NCI-H128 (cell line): ENCODE measurements around the gene RHOF.
"Not testable (repeated sequence)": the region's sequence is repeated elsewhere in the genome, so short reads cannot be mapped to it uniquely, and the experiment has no call there.

Source experiments
- DNase-seq: peaks from one replicate; lab custom pipeline; 2025; ENCODE audit not compliant: unreplicated experiment; lab: John Stamatoyannopoulos, UW

The RHOF gene

GRCh38 chr12:121793838-121794533 lies 498 bp upstream of the RHOF start:
- peak; percentile 64 for DNase-seq

DNA sequence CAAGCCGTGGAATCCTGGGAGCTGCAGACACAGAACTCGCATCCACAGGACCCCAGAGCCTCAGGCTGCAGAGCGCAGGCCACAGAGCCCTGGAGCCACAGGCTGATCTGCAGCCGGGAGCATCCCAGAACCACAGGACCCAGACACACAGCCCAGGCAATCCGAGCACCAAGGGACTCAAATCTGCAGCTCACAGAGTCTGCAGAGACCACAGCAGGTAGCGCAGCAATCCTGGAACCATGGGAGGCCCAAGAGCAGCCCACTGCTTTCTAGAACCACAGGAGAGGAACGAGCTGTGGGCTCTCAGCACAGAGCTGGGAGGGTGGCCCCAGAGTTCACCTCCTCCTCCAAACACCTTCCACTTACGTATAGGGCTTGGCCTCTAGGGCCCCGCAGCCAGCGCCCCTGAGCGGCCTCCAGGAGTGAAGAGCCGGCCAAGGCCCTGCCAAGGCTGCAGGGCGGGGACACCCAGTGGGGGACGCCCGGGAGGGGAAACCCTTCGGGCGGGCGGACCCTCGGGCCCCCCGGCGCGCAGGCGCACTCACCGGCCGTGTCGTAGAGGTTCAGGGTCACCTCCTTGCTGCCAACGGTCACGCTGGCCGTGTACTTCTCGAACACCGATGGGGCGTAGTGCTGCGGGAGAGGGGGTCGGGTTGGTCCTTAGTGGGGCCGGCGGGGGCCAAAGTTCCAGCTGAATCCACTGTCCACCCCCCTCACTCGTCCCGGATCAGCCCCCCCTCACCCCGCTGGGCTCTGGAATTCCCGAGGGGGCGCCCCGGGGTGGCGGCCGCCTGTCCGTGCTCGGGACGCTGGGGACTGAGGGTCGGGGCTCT lies 665 bp downstream of the RHOF start:
- no peak for DNase-seq

GRCh38 chr12:121791671-121792551 lies 1.6 kb downstream of the RHOF start:
- no peak for DNase-seq

DNA sequence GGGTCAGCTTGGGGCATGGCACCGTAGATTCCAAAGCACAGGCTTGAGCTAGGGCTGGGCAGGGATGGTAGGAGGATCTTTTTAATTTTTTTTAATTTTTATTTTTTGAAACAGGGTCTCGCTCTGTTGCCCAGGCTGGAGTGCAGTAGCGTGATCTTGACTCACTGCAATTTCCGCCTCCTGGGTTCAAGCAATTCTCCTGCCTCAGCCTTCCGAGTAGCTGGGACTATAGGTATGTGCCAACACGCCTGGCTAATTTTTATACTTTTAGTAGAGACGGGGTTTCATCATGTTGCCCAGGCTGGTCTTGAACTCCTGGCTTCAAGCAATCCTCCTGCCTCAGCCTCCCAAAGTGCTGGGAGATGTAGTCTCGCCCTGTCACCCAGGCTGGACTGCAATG lies 2.7 kb downstream of the RHOF start:
- not testable (repeated sequence) for DNase-seq

DNA sequence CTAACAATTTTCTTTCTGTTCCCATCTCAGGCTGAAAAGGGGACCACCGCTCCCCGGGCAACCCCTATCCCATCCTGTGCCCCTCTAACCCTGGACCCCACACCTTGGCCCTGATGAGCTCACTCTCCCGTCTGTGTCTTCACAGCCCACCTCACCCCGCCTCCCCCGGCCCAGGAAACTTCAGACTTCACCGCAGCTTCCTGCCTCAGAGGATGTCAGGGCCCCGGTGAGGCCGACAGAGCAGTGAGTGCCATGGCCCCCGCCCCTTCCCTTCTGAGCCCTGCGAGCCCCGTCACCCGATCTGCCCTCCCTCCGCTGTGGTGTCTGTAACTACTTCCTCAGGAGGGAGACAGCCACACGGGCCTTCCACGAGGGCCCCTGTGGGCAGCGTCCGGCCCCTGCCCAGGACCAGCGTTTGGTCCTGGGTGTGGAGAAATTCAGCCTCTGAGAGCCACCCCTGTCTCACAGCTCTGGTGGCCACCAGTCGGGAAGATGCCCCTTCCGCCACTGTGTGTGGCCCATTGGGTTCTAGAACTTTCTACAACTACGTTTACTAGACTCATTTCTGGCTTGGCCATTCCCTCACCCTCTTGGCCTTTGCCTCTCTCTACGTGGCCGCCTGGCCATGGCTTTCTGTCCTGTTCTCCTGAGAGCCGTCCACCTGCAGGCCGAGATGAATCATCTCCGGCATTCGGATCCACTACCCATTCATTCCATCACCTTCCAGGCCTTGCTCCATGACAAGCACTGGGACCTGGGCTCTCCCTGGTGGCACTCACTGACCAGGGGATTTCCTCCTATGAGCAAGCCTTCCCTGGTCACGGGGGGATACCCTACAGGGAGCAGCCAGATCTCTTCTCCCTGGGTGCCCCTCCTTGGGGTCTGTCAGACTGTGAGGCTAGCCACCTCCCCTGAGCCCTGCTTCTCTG lies 3.4 kb downstream of the RHOF start:
- DNase-seq = no peak

GRCh38 chr12:121789233-121789781 lies 4.2 kb downstream of the RHOF start:
- no peak for DNase-seq

GRCh38 chr12:121788176-121788818 lies 5.2 kb downstream of the RHOF start:
- no peak for DNase-seq

- no peak for DNase-seq
Observed at GRCh38 chr12:121787063-121788025, 6.1 kb downstream of the RHOF start.

DNA sequence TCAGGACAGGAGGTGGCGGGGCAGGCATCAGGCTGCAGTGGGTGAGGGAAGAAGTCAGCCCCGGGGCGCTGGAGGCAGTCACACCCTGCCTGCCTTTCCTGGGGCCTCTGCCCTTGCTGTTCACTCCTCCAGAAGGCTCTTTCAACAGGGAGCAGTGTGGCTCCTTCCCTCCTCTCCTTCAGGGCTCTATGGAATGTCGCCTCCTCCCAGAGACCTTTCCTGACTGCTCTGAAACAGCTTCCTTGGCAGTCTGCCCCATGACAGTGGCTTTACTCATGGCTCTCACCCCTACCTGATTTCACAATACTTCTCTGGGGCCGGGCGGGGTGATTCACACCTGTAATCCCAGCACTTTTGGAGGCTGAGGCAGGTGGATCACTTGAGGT lies 7.1 kb downstream of the RHOF start:
- DNase-seq = no peak

- no peak for DNase-seq
Observed at GRCh38 chr12:121784460-121784859, 9.0 kb downstream of the RHOF start.

- DNase-seq = no peak
Observed at GRCh38 chr12:121783766-121784165, 9.7 kb downstream of the RHOF start.

DNA sequence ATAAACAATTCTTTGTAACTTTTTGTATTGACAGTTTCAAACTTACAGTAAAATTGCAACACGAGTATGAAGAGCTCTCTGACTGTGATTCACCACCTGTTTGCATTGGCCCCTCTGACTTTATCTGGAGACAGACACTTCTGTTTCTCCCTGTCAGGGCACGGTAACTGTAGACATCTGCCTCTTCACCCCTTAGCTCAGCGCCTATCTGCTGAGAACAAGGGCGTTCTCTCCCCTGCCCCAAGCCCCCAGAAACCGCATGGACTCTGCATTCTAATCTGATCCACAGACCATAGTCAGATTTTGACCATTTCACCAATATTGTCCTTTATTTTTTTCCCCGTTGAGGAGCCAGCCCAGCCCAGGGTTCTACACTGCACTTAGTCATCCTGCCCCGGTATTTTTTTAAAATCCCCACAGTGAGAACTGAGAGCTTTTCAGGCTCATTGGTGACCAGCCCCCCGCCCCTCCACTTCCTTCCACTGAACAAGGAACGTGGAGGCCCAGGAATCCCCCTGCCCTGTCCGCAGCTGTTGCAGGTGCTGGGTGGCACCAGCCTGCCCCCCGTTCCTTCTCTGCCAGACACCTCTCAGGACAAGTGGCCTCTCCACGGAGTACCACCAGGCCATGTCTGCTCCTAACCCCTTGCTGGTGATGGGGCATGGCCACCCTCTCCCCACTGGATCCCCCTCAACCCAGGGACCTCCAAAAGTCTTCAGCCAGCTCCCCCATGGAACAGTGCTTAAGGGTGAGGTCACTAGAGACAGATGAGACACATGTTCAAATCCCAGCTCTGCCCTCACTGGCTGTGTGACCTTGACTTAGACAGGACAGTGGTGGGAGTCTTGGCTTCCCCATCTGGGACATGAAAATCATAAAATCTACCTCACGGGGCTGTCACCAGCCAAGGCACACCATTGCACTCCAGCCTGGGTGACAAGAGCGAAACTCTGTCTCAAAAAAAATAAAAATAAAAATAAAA lies 11.2 kb downstream of the RHOF start:
- no peak for DNase-seq

- DNase-seq = no peak
Observed at GRCh38 chr12:121781484-121781997, 11.9 kb downstream of the RHOF start.

- DNase-seq = no peak
Observed at GRCh38 chr12:121780429-121780828, 13.1 kb downstream of the RHOF start.

DNA sequence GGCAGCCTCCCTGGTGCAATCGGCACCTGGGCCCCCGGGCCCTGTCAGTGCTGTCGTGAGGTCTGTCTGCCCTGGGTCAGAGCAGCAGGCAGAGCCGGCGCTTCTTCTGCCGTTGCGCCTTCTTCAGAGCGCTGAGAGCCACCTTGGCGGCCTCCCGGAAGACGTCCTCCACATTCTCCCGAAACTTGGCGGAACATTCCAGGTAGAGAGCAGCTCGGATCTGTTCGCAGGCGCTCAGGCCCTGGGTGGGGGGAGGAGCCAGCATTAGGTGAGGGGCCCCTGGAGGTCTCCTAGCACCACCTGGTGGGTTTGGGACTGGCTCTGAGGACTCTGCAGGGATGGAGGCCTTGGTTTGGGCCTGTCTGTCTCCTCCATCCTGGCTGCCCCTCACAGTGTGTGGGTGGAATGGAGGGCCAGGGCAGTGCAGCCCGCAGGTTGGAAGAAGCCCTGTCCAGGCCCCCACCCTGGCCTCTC lies 14.0 kb downstream of the RHOF start:
- DNase-seq = no peak

DNA sequence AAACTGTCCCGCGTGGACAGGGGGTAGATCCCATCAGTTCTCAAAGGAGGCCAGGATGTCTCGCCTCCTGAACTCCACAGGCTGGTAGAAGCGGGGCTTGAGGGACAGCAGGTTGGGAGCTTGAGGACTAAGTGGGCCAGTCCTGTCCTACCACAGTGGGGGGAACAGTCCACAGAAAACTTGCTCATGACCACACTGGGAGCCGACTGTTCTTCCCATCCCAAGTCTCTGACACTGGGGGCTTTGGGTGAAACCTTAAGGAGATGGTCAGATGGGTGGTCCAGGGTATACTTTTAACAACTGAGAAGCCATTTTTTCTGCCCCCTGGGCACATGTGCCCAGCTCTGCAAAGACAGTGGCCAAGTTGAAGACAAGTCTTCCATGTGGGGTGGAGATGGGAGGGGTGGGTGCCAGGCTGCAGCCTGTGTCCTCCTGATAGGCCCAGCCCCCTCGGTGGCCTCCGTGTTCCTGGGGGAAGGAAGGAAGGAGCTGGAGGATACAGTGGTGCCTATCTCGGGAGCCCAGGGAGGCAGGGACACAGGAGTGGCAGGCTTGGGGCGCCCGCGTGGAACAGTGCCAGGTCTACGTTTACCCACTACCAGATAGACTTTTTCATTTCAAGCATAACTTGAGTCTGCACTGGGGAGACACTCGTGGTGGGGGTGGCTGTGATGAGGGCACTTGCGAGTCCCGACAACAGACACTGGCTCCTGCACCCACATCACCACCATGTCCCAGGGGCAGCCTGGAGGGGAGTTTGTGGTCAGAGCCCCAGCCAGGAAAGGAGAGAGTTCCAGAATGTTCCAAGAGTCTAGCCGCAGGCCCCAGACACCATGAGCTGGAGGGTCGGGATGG lies 14.7 kb downstream of the RHOF start:
- DNase-seq = no peak
